H1 (cell line): ENCODE measurements around the gene EPHA4. TPM values are rescaled to one million over a fixed set of nuclear protein-coding genes. Genes with fewer than 3 reads are reported as not detected.

Experiments used
- CTCF ChIA-PET: fragments of 300-600 bp; sonication (Branson Sonifier 250); formaldehyde crosslinking; loops from one replicate; lab custom pipeline; 2021; ENCODE audit not compliant: partially characterized antibody; lab: Charles Lee
- POLR2A ChIA-PET: fragments of 300-600 bp; sonication (Branson Sonifier 250); formaldehyde crosslinking; loops from one replicate; lab custom pipeline; 2021; ENCODE audit warnings: inconsistent platforms; ENCODE audit not compliant: partially characterized antibody; lab: Charles Lee
- DNase-seq, 2 experiments: peaks; one replicate each; pipeline versions ENCODE4 v3.0.0 to v3.0.0-alpha.2; 2010 to 2022; ENCODE audit warnings: low spot score in 2 of 2, low read depth in 1 of 2, mixed read lengths in 1 of 2
- FAIRE-seq: peaks from 2 replicates; lab custom pipeline; 2011; peaks lifted over from hg19 to GRCh38; lab: Jason Lieb, UNC
- H2AFZ ChIP-seq: 2 replicates; pipeline ENCODE4 v1.8.1; 2012; ENCODE audit warnings: low read length, inconsistent platforms
- H2AK5ac ChIP-seq: 2 replicates; pipeline ENCODE4 v1.6.1; 2013; ENCODE audit warnings: low read depth, low read length
- H2BK120ac ChIP-seq: replicated peaks from 2 replicates; pipeline ENCODE3; 2013; ENCODE audit warnings: low read depth, low read length, inconsistent platforms
- H2BK12ac ChIP-seq: 2 replicates; pipeline ENCODE4 v1.6.1; 2013; ENCODE audit warnings: low read depth, low read length
- H2BK15ac ChIP-seq: 2 replicates; pipeline ENCODE4 v1.6.1; 2013; ENCODE audit warnings: low read length
- H2BK20ac ChIP-seq: 2 replicates; pipeline ENCODE4 v1.6.1; 2013; ENCODE audit warnings: low read length
- H2BK5ac ChIP-seq: 2 replicates; pipeline ENCODE4 v1.6.1; 2013; ENCODE audit warnings: low read depth, low read length
- H3K14ac ChIP-seq: 2 replicates; pipeline ENCODE4 v1.6.1; 2013; ENCODE audit warnings: inconsistent platforms; ENCODE audit not compliant: insufficient read length
- H3K18ac ChIP-seq: 2 replicates; pipeline ENCODE4 v1.6.1; 2013; ENCODE audit warnings: low read length; ENCODE audit errors: extremely low read depth
- H3K23ac ChIP-seq: 2 replicates; pipeline ENCODE4 v1.6.1; 2013; ENCODE audit warnings: inconsistent platforms; ENCODE audit not compliant: insufficient read length
- H3K23me2 ChIP-seq: 2 replicates; pipeline ENCODE4 v1.6.1; 2013; ENCODE audit warnings: low read depth, low read length
- H3K27ac ChIP-seq: 2 replicates; pipeline ENCODE4 v1.6.1; 2011; ENCODE audit warnings: low read depth, low read length, inconsistent platforms
- H3K27me3 ChIP-seq, 4 experiments: replicated peaks in 1 of 4; 1 replicate in 1 of 4; 2 replicates in 3 of 4; pipeline versions ENCODE4 v1.6.1 to v1.8.1; 2011 to 2013; ENCODE audit warnings: low read length in 3 of 4, mild to moderate bottlenecking in 3 of 4, inconsistent platforms in 2 of 4, mixed read lengths in 2 of 4, moderate library complexity in 1 of 4; ENCODE audit not compliant: control insufficient read depth in 3 of 4, insufficient read depth in 3 of 4; ENCODE audit errors: extremely low read depth in 1 of 4
- H3K36me3 ChIP-seq, 4 experiments: 2 replicates each; pipeline versions ENCODE4 v1.6.1 to v1.8.1; 2011 to 2013; ENCODE audit warnings: mild to moderate bottlenecking in 4 of 4, low read length in 3 of 4, moderate library complexity in 2 of 4, control low read depth in 1 of 4, inconsistent platforms in 1 of 4; ENCODE audit not compliant: insufficient read depth in 4 of 4, control insufficient read depth in 2 of 4
- H3K4ac ChIP-seq: replicated peaks from 2 replicates; pipeline ENCODE3; 2013; ENCODE audit warnings: low read length, low read depth, mixed read lengths, inconsistent platforms; ENCODE audit not compliant: insufficient read length
- H3K4me1 ChIP-seq, 4 experiments: replicated peaks in 1 of 4; 1 replicate in 1 of 4; 2 replicates in 3 of 4; pipeline versions ENCODE4 v1.6.1 to v1.8.1; 2011 to 2013; ENCODE audit warnings: low read length in 3 of 4, inconsistent platforms in 2 of 4, mixed read lengths in 1 of 4; ENCODE audit not compliant: insufficient read depth in 4 of 4, control insufficient read depth in 3 of 4
- H3K4me2 ChIP-seq, 2 experiments: 2 replicates each; pipeline versions ENCODE4 v1.6.1 to v1.8.1; 2011 to 2013; ENCODE audit warnings: low read depth in 2 of 2, low read length in 2 of 2, control low read depth in 1 of 2, inconsistent platforms in 1 of 2, mild to moderate bottlenecking in 1 of 2; ENCODE audit not compliant: insufficient read depth in 1 of 2
- H3K4me3 ChIP-seq, 4 experiments: fragments of 200-600, 300-600 bp in 1 of 4; sonication (generic), shearing (Covaris generic), sonication (Bioruptor Twin) in 1 of 4; 2 replicates each; pipeline versions ENCODE4 v1.5.1 to v1.8.1; 2011 to 2016; ENCODE audit warnings: low read length in 4 of 4, low read depth in 3 of 4, control low read depth in 2 of 4, inconsistent platforms in 2 of 4, mild to moderate bottlenecking in 2 of 4, mixed read lengths in 1 of 4, moderate library complexity in 1 of 4; ENCODE audit not compliant: insufficient read depth in 2 of 4; ENCODE audit errors: extremely low read depth in 1 of 4
- H3K56ac ChIP-seq: replicated peaks from 2 replicates; pipeline ENCODE3; 2013; ENCODE audit warnings: low read depth, mild to moderate bottlenecking, mixed read lengths, low read length, inconsistent platforms; ENCODE audit not compliant: insufficient read length
- H3K79me1 ChIP-seq: 2 replicates; pipeline ENCODE4 v1.6.1; 2013; ENCODE audit warnings: low read depth, low read length, control low read depth
- H3K79me2 ChIP-seq, 2 experiments: 2 replicates each; pipeline versions ENCODE4 v1.6.1 to v1.8.1; 2012 to 2013; ENCODE audit warnings: low read length in 2 of 2, mild to moderate bottlenecking in 2 of 2, inconsistent platforms in 1 of 2; ENCODE audit not compliant: insufficient read depth in 2 of 2, control insufficient read depth in 1 of 2
- H3K9ac ChIP-seq, 4 experiments: replicated peaks in 1 of 4; 1 replicate in 1 of 4; 2 replicates in 3 of 4; pipeline versions ENCODE4 v1.6.1 to v1.8.1; 2011 to 2013; ENCODE audit warnings: low read depth in 3 of 4, low read length in 3 of 4, control low read depth in 2 of 4, mild to moderate bottlenecking in 2 of 4, moderate library complexity in 2 of 4, inconsistent platforms in 1 of 4; ENCODE audit errors: extremely low read depth in 1 of 4
- H3K9me3 ChIP-seq, 2 experiments: 2 replicates each; pipeline versions ENCODE4 v1.6.1 to v1.8.1; 2012 to 2013; ENCODE audit warnings: mild to moderate bottlenecking in 2 of 2, moderate library complexity in 2 of 2, control low read depth in 1 of 2, inconsistent platforms in 1 of 2, low read depth in 1 of 2, low read length in 1 of 2, mixed read lengths in 1 of 2; ENCODE audit not compliant: insufficient read depth in 2 of 2
- H4K20me1 ChIP-seq, 2 experiments: replicated peaks in 1 of 2; 2 replicates each; pipeline versions ENCODE3 to v1.8.1; 2011 to 2013; ENCODE audit warnings: inconsistent platforms in 2 of 2, low read length in 2 of 2, mild to moderate bottlenecking in 1 of 2; ENCODE audit not compliant: insufficient read depth in 2 of 2, control insufficient read depth in 1 of 2
- H4K5ac ChIP-seq: 2 replicates; pipeline ENCODE4 v1.6.1; 2013; ENCODE audit warnings: low read length, low read depth, mixed read lengths, inconsistent platforms; ENCODE audit not compliant: insufficient read length
- H4K8ac ChIP-seq: 2 replicates; pipeline ENCODE4 v1.8.0; 2013; ENCODE audit warnings: mild to moderate bottlenecking, moderate library complexity, low read length, inconsistent platforms; ENCODE audit not compliant: insufficient read depth; ENCODE audit errors: extremely low read depth
- H4K91ac ChIP-seq: replicated peaks from 2 replicates; pipeline ENCODE3; 2013; ENCODE audit warnings: low read length, mixed read lengths, inconsistent platforms; ENCODE audit not compliant: insufficient read length
- POU5F1 ChIP-seq: IDR thresholded peaks from 2 replicates; pipeline ENCODE4 v1.6.1; 2011; ENCODE audit warnings: low read depth, mild to moderate bottlenecking, low read length, moderate library complexity
- WGBS, 2 experiments: shearing (Covaris generic) in 1 of 2; methylation state at CpG; one replicate each; pipeline versions ENCODE4 v1.1.6 to v1.1.7; 2013 to 2015; ENCODE audit warnings: low lambda C conversion rate in 2 of 2, mixed read lengths in 2 of 2, inconsistent platforms in 1 of 2, low coverage in 1 of 2, missing lambda C conversion rate in 1 of 2; ENCODE audit not compliant: insufficient replicate concordance in 2 of 2, insufficient coverage in 1 of 2, insufficient read length in 1 of 2; ENCODE audit errors: extremely low coverage in 1 of 2, missing lambda C conversion rate in 1 of 2; 5-methylcytosine and 5-hydroxymethylcytosine counted together
- polyA plus RNA-seq, 7 experiments: library from polyadenylated mRNA; depleted of rRNA in 3 of 7; stranded (reverse) in 5 of 7; unstranded in 2 of 7; fragments of >200 nt in 5 of 7; fragments of 200-250 nt in 2 of 7; gene quantifications; 1 replicate in 5 of 7; 2 replicates in 1 of 7; 4 replicates in 1 of 7; pipeline versions ENCODE4 v1.2.1 to v1.2.3, GENCODE V29; 2011 to 2013; ENCODE audit warnings: missing spikeins in 2 of 7, mixed read lengths in 2 of 7
- total RNA-seq: library from RNA; stranded (reverse); fragmentation: NEBNext Ultra II Directional; extraction: Animal tissue kit (Norgen Biotek cat#: 25700); gene quantifications from 2 replicates; pipeline ENCODE4 v1.2.1, GENCODE V29; 2021

Gene EPHA4
- total and polyA plus RNA-seq, 2 of the 8 experiments (the other 6 are each of a cell fraction or from before 2014, with no cell fraction given) = 4.3 to 5.7 TPM

DNA sequence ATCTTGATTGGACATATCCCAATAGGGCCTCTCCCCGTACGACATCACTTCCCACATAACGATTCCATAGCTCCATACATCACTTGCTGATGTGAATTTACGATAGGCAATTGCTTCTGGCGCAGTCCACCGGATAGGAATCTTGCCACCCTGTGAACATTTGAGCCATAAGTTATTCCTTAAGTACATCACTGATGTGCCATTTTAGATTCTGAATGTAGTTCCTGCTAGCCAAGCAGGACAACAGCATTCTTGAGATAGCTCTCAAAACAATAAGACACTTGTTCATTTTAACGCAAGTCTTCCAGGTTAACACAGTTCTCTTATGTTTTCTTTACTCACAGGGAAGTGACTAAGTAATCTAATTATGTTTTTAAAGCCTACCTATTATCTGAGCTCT lies 138.0 kb downstream of the EPHA4 start:
- no peak overlapping the region for H2AK5ac ChIP-seq
- H3K4me2 ChIP-seq = no peak overlapping the region
- no peak overlapping the region for H2BK120ac ChIP-seq
- H4K91ac ChIP-seq = no peak overlapping the region
- no peak overlapping the region for H2BK20ac ChIP-seq
- no peak overlapping the region for H2BK15ac ChIP-seq
- H4K8ac ChIP-seq = no peak overlapping the region
- no peak overlapping the region for H3K4me3 ChIP-seq
- ChIA-PET CTCF (interaction anchor here (0.8 kb wide), 1 partner anchor 11 kb away, joined by 5 read pairs; no protein-coding TSS in a partner anchor), POLR2A (no interaction called here)
- no peak overlapping the region for H2BK5ac ChIP-seq
- no peak overlapping the region for H3K4ac ChIP-seq
- H3K23me2 ChIP-seq = no peaks in the 10 kb centered on the region
- WGBS, 2 experiments = 89% methylated on average over 7 of the region's 7 CpGs; no CpG with 5 or more reads in 1 of the 2 experiments
- H3K9me3 ChIP-seq = no peaks in the 10 kb centered on the region
- no peak overlapping the region for H3K14ac ChIP-seq
- H2AFZ ChIP-seq = no peak overlapping the region
- H3K18ac ChIP-seq = no peak overlapping the region
- no peaks in the 10 kb centered on the region for H4K20me1 ChIP-seq
- H3K79me1 ChIP-seq = no peaks in the 10 kb centered on the region
- no peak overlapping the region for H3K27ac ChIP-seq
- H3K79me2 ChIP-seq = no peaks in the 10 kb centered on the region
- H3K9ac ChIP-seq = no peak overlapping the region
- H4K5ac ChIP-seq = no peak overlapping the region
- H3K23ac ChIP-seq = no peak overlapping the region
- no peak for DNase-seq
- peaks cover 0 to 12% (median under 1%) of the 10 kb centered on the region in 4 experiments; a peak in 2 of 7 replicates for H3K4me1 ChIP-seq
- H3K36me3 ChIP-seq = peaks cover 0 to 7% (median 2%) of the 10 kb centered on the region in 4 experiments; a peak in 5 of 8 replicates
- TF ChIP-seq POU5F1 = no peak
- H3K27me3 ChIP-seq = no peaks in the 10 kb centered on the region
- H2BK12ac ChIP-seq = no peak overlapping the region
- FAIRE-seq = no peak
- no peak overlapping the region for H3K56ac ChIP-seq
